CD4-positive, CD25-positive, alpha-beta regulatory T cell (primary cell): ENCODE results near the gene ZNF358. TPM values are rescaled to one million over a fixed set of nuclear protein-coding genes. Genes with fewer than 3 reads are reported as not detected.

Experiments used
- ATAC-seq, 2 donors: fragments of 150-1000 bp; cut with Tn5 transposase; one replicate each; pipeline ENCODE4 v1.10.0; 2021; ENCODE audit warnings: low read depth in 2 of 2, moderate number of reproducible peaks in 2 of 2, moderate library complexity in 1 of 2
- DNase-seq, 3 donors: peaks; one replicate each; pipeline versions ENCODE4 v3.0.0 to v3.0.0-alpha.2; 2012 to 2022; ENCODE audit warnings: mixed read lengths in 1 of 3
- H3K27ac ChIP-seq: one replicate; pipeline ENCODE4 v1.7.0; 2013; ENCODE audit warnings: mild to moderate bottlenecking, low read length; ENCODE audit not compliant: insufficient read depth, poor library complexity, severe bottlenecking
- H3K27me3 ChIP-seq: one replicate; pipeline ENCODE4 v1.7.0; 2013; ENCODE audit warnings: low read length; ENCODE audit not compliant: control insufficient read depth, insufficient read depth
- H3K36me3 ChIP-seq: one replicate; pipeline ENCODE4 v1.7.0; 2013; ENCODE audit warnings: mild to moderate bottlenecking, low read length, moderate library complexity; ENCODE audit not compliant: control insufficient read depth, insufficient read depth
- H3K4me1 ChIP-seq: 2 replicates; pipeline ENCODE4 v1.7.0; 2013; ENCODE audit warnings: mild to moderate bottlenecking, low read length; ENCODE audit not compliant: insufficient read depth, control insufficient read depth, poor library complexity, severe bottlenecking
- H3K4me3 ChIP-seq: one replicate; pipeline ENCODE4 v1.7.0; 2013; ENCODE audit warnings: low read depth, mild to moderate bottlenecking, low read length, moderate library complexity
- H3K9me3 ChIP-seq, 2 experiments: 1 replicate in 1 of 2; 2 replicates in 1 of 2; pipeline ENCODE4 v1.7.0; 2013; ENCODE audit warnings: low read length in 2 of 2, mild to moderate bottlenecking in 1 of 2, moderate library complexity in 1 of 2; ENCODE audit not compliant: control insufficient read depth in 2 of 2
- H3K27ac Mint-ChIP-seq, 3 donors: one replicate each; pipeline ENCODE4 v1.8.0; 2020 to 2022; ENCODE audit warnings: mild to moderate bottlenecking in 3 of 3, mixed read lengths in 3 of 3, moderate library complexity in 2 of 3
- H3K27me3 Mint-ChIP-seq: one replicate; pipeline ENCODE4 v1.8.0; 2022; ENCODE audit warnings: mild to moderate bottlenecking, mixed read lengths
- H3K36me3 Mint-ChIP-seq: one replicate; pipeline ENCODE4 v1.8.0; 2020; ENCODE audit warnings: mixed read lengths
- H3K4me1 Mint-ChIP-seq, 4 donors: one replicate each; pipeline ENCODE4 v1.8.0; 2020 to 2022; ENCODE audit warnings: mixed read lengths in 4 of 4, mild to moderate bottlenecking in 1 of 4
- H3K4me3 Mint-ChIP-seq, 4 donors: one replicate each; pipeline ENCODE4 v1.8.0; 2020 to 2022; ENCODE audit warnings: mild to moderate bottlenecking in 4 of 4, mixed read lengths in 4 of 4, moderate library complexity in 3 of 4
- H3K9me3 Mint-ChIP-seq, 7 donors: one replicate each; pipeline ENCODE4 v1.8.0; 2020 to 2022; ENCODE audit warnings: mixed read lengths in 7 of 7, mild to moderate bottlenecking in 3 of 7, moderate library complexity in 2 of 7
- polyA plus RNA-seq, 4 donors: library from polyadenylated mRNA; unstranded; fragments of 300-500 nt; fragmentation: Illumina TruSeq; gene quantifications; one replicate each; pipeline ENCODE4 v1.2.3, GENCODE V29; 2021
- total RNA-seq: library from RNA; stranded (reverse); gene quantifications from one replicate; pipeline ENCODE4 v1.2.3, GENCODE V29; 2022

ZNF358 gene
- total and polyA plus RNA-seq, 5 donors from 2014 or later, result 0.11 to 0.30 (median 0.22) TPM; not detected in 1

DNA sequence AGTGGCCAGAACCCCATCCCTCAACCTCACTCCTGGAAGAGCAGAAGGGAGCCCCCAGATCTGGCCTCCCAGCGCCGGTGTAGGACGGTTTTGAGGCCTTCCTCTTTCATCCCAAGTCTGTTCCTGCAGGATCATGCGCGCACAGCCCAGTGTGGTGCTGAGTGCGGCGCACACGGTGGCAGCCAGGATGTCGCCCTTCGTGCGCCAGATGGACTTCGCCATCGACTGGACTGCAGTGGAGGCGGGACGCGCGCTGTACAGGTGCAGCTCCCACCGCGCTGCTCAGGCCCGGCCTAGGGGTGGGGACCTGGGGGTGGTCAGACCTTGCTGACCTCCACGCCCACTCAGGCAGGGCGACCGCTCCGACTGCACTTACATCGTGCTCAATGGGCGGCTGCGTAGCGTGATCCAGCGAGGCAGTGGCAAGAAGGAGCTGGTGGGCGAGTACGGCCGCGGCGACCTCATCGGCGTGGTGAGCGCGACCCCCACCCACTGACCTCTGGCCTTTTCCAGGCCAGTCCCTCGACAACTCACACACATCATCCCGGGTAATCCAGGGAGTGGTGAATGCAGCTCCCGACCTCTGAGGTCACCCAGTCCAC lies 34.4 kb downstream of the ZNF358 start:
- Mint-ChIP-seq H3K36me3 (peaks cover 15% of the 10 kb centered on the region), H3K27me3 (no peaks in the 10 kb centered on the region), H3K9me3 (peaks cover 0 to 1% (median 0%) of the 10 kb centered on the region in 7 donors), H3K27ac (no peak overlapping the region), H3K4me3 (no peak overlapping the region), H3K4me1 (peaks cover 0 to 12% (median 7%) of the 10 kb centered on the region in 4 donors)
- H3K9me3 ChIP-seq, result no peaks in the 10 kb centered on the region
- no peak for DNase-seq
- no peak for ATAC-seq
- no peaks in the 10 kb centered on the region for H3K4me1 ChIP-seq
- H3K27ac ChIP-seq, result no peak overlapping the region
- H3K36me3 ChIP-seq, result peaks cover 10% of the 10 kb centered on the region
- H3K27me3 ChIP-seq, result no peaks in the 10 kb centered on the region
- H3K4me3 ChIP-seq, result no peak overlapping the region

DNA sequence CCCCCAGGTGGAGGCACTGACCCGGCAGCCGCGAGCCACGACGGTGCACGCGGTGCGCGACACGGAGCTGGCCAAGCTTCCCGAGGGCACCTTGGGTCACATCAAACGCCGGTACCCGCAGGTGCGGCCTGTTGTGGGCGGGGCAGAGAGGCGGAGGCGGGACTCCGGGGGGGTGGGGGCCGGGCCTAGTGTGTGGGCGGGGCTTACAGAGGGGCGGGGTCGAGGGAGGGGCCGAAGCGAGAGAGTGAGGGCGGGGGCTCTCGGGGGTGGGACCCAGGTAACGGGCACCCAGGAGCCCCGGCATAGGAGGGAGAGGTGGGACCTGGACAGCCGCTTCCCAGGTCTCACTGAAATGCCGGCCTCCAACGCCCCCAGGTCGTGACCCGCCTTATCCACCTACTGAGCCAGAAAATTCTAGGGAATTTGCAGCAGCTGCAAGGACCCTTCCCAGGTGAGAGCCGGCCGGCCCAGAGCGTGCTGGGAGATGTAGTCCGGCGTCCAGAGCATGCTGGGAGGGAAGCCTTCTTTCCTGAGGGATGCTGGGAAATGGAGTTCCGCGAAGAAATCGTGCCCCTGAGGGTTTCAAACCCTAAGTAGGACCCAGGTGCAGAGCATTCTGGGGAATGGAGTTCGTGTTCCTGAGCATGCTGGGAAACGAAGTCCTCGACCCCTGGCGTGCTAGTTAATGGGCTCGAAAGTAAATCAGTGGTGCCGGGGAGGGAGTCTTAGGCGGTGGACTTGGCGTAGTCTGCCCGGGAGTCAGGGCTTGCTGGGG lies 35.3 kb downstream of the ZNF358 start:
- peaks cover 10% of the 10 kb centered on the region for H3K36me3 Mint-ChIP-seq
- H3K4me1 Mint-ChIP-seq, result peaks cover 0 to 8% (median 3%) of the 10 kb centered on the region in 4 donors
- no peaks in the 10 kb centered on the region for H3K27me3 Mint-ChIP-seq
- no peak overlapping the region for H3K4me3 ChIP-seq
- peak in 2 of 3 donors; percentile 31 to 67 for DNase-seq
- no peaks in the 10 kb centered on the region for H3K27me3 ChIP-seq
- H3K9me3 Mint-ChIP-seq, result no peaks in the 10 kb centered on the region
- no peaks in the 10 kb centered on the region for H3K9me3 ChIP-seq
- peak overlapping the region in 1 of 3 donors; percentile 43 for H3K27ac Mint-ChIP-seq
- peak in 1 of 2 donors; percentile 47 for ATAC-seq
- H3K4me3 Mint-ChIP-seq, result no peak overlapping the region
- H3K4me1 ChIP-seq, result no peaks in the 10 kb centered on the region
- H3K36me3 ChIP-seq, result peaks cover 11% of the 10 kb centered on the region
- no peak overlapping the region for H3K27ac ChIP-seq

DNA sequence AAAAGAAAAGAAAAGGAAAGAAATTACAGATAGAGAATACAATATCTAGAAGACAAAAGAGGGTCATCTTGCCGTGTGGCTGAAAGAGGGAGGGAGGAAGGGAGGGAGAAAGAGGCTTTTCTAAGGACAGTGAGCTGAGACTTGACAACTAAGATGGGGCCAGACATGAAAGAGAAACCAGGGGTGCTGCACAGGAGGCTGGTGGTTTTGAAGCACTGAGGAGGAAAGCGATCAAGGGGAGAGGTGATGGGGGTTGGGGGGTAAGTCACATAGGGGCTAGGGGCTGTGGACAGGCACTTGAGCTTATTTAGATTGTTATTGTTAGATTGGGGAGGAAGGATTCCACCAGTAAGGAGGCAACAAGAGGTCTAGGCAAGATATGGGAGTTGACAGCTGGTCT lies 36.9 kb downstream of the ZNF358 start:
- Mint-ChIP-seq H3K36me3 (peaks cover 15% of the 10 kb centered on the region), H3K9me3 (no peaks in the 10 kb centered on the region), H3K4me1 (peaks cover 0 to 8% (median 3%) of the 10 kb centered on the region in 4 donors), H3K4me3 (no peak overlapping the region), H3K27me3 (no peaks in the 10 kb centered on the region), H3K27ac (peak overlapping the region in 1 of 3 donors; percentile 36)
- no peaks in the 10 kb centered on the region for H3K9me3 ChIP-seq
- peaks cover 25% of the 10 kb centered on the region for H3K36me3 ChIP-seq
- H3K27ac ChIP-seq, result no peak overlapping the region
- ATAC-seq, result no peak
- no peaks in the 10 kb centered on the region for H3K4me1 ChIP-seq
- H3K27me3 ChIP-seq, result no peaks in the 10 kb centered on the region
- no peak overlapping the region for H3K4me3 ChIP-seq
- no peak for DNase-seq

DNA sequence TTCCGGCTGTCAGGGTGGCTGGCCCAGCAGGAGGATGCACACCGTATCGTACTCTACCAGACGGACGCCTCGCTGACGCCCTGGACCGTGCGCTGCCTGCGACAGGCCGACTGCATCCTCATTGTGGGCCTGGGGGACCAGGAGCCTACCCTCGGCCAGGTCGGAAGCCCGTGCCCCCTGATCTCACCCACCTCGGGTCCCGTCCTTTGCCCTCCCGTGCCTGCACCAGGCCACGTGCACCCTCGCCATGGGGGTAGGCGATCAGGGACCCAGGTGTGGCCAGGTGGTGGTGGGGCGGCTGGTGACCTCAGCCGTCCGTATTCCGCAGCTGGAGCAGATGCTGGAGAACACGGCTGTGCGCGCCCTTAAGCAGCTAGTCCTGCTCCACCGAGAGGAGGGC lies 38.7 kb downstream of the ZNF358 start:
- ATAC-seq, result no peak
- no peaks in the 10 kb centered on the region for H3K4me1 ChIP-seq
- H3K4me3 ChIP-seq, result no peak overlapping the region
- DNase-seq, result no peak
- no peaks in the 10 kb centered on the region for H3K9me3 ChIP-seq
- no peaks in the 10 kb centered on the region for H3K27me3 ChIP-seq
- no peak overlapping the region for H3K4me3 Mint-ChIP-seq
- no peaks in the 10 kb centered on the region for H3K9me3 Mint-ChIP-seq
- H3K36me3 Mint-ChIP-seq, result peaks cover 28% of the 10 kb centered on the region
- peaks cover 37% of the 10 kb centered on the region for H3K36me3 ChIP-seq
- H3K4me1 Mint-ChIP-seq, result peaks cover 0 to 8% (median 3%) of the 10 kb centered on the region in 4 donors
- H3K27me3 Mint-ChIP-seq, result no peaks in the 10 kb centered on the region
- no peak overlapping the region for H3K27ac ChIP-seq
- H3K27ac Mint-ChIP-seq, result no peak overlapping the region

DNA sequence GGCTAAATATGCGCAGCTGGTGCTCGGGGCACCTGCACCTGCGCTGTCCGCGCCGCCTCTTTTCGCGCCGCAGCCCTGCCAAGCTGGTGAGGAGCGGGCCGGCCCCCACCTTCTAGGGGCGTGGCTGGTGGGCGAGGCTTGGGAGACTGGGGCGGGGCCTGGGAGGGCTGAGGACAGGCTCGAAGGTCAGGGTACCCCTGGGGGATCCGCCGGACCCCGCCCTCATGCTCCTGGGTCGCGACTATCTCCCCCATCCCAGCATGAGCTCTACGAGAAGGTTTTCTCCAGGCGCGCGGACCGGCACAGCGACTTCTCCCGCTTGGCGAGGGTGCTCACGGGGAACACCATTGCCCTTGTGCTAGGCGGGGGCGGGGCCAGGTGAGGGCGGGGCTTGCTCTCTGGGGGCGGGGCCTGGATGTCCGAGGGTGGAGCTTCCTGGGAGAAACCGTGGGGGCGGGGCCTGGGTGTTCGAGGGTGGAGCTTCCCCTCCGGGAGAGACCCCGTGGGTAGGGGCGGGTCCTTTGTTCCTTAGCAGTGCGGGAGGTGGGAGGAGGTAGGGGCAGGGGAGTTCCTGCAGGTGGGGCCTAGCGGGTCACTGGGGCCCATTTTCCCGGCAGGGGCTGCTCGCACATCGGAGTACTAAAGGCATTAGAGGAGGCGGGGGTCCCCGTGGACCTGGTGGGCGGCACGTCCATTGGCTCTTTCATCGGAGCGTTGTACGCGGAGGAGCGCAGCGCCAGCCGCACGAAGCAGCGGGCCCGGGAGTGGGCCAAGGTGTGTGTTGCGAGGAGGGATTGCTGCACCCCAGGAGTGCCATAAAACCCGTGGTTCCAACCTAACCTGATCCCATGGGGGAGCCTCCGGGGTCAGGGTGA lies 39.3 kb downstream of the ZNF358 start:
- H3K4me1 Mint-ChIP-seq, result peaks cover 0 to 8% (median 3%) of the 10 kb centered on the region in 4 donors
- no peaks in the 10 kb centered on the region for H3K9me3 Mint-ChIP-seq
- no peak overlapping the region for H3K27ac Mint-ChIP-seq
- Histone ChIP-seq H3K4me3 (no peak overlapping the region), H3K27me3 (no peaks in the 10 kb centered on the region), H3K36me3 (peaks cover 33% of the 10 kb centered on the region), H3K27ac (no peak overlapping the region), H3K9me3 (no peaks in the 10 kb centered on the region), H3K4me1 (no peaks in the 10 kb centered on the region)
- H3K27me3 Mint-ChIP-seq, result no peaks in the 10 kb centered on the region
- no peak overlapping the region for H3K4me3 Mint-ChIP-seq
- ATAC-seq, result no peak
- peaks cover 30% of the 10 kb centered on the region for H3K36me3 Mint-ChIP-seq
- DNase-seq, result no peak

DNA sequence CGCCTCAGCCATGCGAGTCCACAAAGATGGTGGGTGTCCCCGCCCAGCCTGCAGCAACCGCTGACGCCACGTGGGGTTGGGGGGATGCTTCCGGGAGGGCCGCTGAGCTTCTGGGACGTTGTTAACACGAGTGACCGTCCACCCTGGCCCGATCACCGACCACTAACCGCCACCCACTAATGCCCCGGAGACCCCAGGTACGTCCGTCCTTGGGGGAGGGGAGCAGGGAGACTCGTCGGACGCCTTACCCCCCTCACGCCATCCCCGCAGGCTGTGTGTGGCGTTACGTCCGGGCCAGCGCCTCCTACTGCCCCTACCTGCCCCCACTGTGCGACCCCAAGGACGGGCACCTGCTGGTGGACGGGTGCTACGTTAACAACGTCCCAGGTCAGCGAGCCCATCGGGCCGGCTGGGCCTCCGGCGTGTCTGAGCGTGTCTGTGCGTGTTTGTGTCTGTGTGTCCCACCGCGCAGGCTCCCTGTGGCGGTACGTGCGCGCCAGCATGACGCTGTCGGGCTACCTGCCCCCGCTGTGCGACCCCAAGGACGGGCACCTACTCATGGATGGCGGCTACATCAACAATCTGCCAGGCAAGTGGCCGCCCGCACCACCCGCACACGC lies 40.9 kb downstream of the ZNF358 start:
- Histone ChIP-seq H3K4me1 (no peaks in the 10 kb centered on the region), H3K27me3 (no peaks in the 10 kb centered on the region), H3K36me3 (peaks cover 31% of the 10 kb centered on the region), H3K9me3 (no peaks in the 10 kb centered on the region), H3K4me3 (no peak overlapping the region), H3K27ac (no peak overlapping the region)
- Mint-ChIP-seq H3K27me3 (no peaks in the 10 kb centered on the region), H3K4me3 (no peak overlapping the region), H3K36me3 (peaks cover 28% of the 10 kb centered on the region), H3K9me3 (no peaks in the 10 kb centered on the region), H3K27ac (no peak overlapping the region), H3K4me1 (peaks cover 0 to 6% (median 1%) of the 10 kb centered on the region in 4 donors)
- ATAC-seq, result no peak
- DNase-seq, result no peak

DNA sequence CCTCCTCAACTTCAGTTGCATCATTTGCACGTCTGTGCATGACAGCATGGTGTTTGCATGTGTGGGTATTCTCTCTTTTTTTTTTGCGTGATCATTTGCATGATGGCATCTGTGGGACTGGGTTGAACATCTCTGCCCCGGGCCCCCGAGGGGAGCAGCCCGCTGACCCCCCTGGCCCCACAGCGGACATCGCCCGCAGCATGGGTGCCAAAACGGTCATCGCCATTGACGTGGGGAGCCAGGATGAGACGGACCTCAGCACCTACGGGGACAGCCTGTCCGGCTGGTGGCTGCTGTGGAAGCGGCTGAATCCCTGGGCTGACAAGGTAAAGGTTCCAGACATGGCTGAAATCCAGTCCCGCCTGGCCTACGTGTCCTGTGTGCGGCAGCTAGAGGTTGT lies 42.8 kb downstream of the ZNF358 start:
- H3K9me3 Mint-ChIP-seq, result peaks cover 0 to 1% (median 0%) of the 10 kb centered on the region in 7 donors
- DNase-seq, result no peak
- no peaks in the 10 kb centered on the region for H3K4me1 Mint-ChIP-seq
- H3K27ac ChIP-seq, result no peak overlapping the region
- no peaks in the 10 kb centered on the region for H3K4me1 ChIP-seq
- no peaks in the 10 kb centered on the region for H3K27me3 Mint-ChIP-seq
- H3K36me3 ChIP-seq, result peaks cover 28% of the 10 kb centered on the region
- no peaks in the 10 kb centered on the region for H3K27me3 ChIP-seq
- no peak overlapping the region for H3K27ac Mint-ChIP-seq
- H3K4me3 ChIP-seq, result no peak overlapping the region
- no peak for ATAC-seq
- peaks cover 24% of the 10 kb centered on the region for H3K36me3 Mint-ChIP-seq
- H3K4me3 Mint-ChIP-seq, result no peak overlapping the region
- H3K9me3 ChIP-seq, result no peaks in the 10 kb centered on the region
